ENCODE data around the gene USF2.

DNA sequence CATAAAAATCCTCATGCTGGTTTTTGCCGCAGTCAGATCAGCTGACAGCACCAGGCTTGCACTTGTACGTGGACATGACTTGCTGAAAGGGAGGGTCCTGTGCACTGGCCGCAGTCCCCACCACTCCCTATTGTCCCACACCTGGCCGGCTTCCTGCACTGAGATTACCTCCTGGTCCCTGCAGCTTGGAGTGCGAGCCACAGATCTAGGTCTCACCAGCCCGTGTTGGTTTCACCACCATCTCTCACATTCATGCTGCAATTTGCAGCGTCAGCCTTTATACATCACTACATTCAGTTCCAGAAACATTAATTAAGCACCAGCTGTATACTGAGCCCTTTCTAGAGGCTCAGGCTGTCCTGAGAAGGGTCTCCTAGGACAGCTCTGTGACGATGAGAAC is 45.3 kb downstream of the USF2 start:
- TF ChIP-seq POLR2A (IDR thresholded peaks at IDR 0.05) = no peak
- TF ChIP-seq, protein P1, sequence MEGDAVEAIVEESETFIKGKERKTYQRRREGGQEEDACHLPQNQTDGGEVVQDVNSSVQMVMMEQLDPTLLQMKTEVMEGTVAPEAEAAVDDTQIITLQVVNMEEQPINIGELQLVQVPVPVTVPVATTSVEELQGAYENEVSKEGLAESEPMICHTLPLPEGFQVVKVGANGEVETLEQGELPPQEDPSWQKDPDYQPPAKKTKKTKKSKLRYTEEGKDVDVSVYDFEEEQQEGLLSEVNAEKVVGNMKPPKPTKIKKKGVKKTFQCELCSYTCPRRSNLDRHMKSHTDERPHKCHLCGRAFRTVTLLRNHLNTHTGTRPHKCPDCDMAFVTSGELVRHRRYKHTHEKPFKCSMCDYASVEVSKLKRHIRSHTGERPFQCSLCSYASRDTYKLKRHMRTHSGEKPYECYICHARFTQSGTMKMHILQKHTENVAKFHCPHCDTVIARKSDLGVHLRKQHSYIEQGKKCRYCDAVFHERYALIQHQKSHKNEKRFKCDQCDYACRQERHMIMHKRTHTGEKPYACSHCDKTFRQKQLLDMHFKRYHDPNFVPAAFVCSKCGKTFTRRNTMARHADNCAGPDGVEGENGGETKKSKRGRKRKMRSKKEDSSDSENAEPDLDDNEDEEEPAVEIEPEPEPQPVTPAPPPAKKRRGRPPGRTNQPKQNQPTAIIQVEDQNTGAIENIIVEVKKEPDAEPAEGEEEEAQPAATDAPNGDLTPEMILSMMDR (IDR thresholded peaks at IDR 0.05) = no peak
- TF ChIP-seq POLR2AphosphoS5 (IDR thresholded peaks at IDR 0.05) = no peak
